PFSK-1 (cell line): ENCODE results near the gene TRAF1.

Experiments
- FOXP2 ChIP-seq: optimal IDR thresholded peaks from 2 replicates; pipeline ENCODE3; 2011; ENCODE audit warnings: borderline replicate concordance, control low read depth, inconsistent platforms; ENCODE audit not compliant: insufficient read depth; ENCODE audit errors: extremely low read length, extremely low read depth
- POLR2AphosphoS5 ChIP-seq: IDR thresholded peaks from 2 replicates; pipeline ENCODE4 v1.6.1; 2012; ENCODE audit warnings: low read depth, mild to moderate bottlenecking, control low read depth, low read length, moderate library complexity
- REST ChIP-seq, 2 experiments: IDR thresholded peaks; 2 replicates each; pipeline versions ENCODE4 v1.6.1 to v1.8.0; 2011 to 2012; ENCODE audit warnings: low read depth in 2 of 2, low read length in 2 of 2, control low read depth in 1 of 2, inconsistent platforms in 1 of 2, mild to moderate bottlenecking in 1 of 2, moderate library complexity in 1 of 2; ENCODE audit not compliant: insufficient read depth in 1 of 2
- SIN3A ChIP-seq: IDR thresholded peaks from 2 replicates; pipeline ENCODE4 v1.6.1; 2012; ENCODE audit warnings: mild to moderate bottlenecking, low read length, moderate library complexity, borderline replicate concordance; ENCODE audit not compliant: insufficient read depth
- TAF1 ChIP-seq: IDR thresholded peaks from 2 replicates; pipeline ENCODE4 v1.6.1; 2012; ENCODE audit warnings: low read length, control low read depth, borderline replicate concordance; ENCODE audit not compliant: insufficient read depth

The TRAF1 gene

DNA sequence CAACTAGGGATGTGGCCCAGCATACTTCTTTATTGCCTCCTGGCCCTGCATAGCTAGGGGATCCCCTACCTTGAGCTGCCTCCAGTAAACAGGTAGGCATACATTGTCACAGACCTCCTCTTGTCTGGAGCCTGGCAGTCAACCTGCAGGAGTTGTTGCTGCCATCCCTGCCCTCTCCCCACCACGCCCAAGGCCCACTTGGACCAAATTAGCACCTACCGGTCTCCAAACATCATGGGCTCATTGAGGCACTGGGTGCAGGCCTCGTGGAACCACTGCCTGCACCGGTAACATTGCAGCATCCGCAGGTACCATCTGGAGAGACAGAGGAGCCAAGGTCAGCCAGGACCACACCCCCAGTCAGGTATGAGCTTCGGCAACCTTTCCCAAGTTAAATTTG lies 59.9 kb downstream of the TRAF1 start:
- TF ChIP-seq REST (IDR thresholded peaks at IDR 0.05; ENCODE audit: insufficient read depth in 1 of 2, low read depth in 2 of 2, low read length in 2 of 2) (no peak), FOXP2 (no peak), TAF1 (no peak), SIN3A (no peak), POLR2AphosphoS5 (no peak)

DNA sequence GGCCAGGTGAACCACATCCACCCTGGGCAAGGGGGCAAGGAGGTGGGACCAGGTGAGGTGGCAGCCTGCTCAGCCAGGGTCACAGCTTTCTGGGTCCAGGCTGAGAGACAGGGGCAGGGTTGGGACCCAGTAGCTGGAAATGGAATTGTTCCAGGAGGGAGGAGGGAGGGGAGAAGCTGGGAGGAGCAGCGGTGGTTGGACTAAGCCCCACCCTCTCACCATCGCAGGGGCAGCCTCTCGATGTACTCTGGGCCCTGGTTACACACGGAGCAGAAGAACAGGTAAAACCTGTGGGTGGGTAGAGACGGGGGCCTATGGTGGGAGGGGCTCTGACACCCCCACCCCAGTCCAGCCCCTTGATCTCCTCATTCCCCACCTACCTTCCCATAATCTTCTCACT lies 60.8 kb downstream of the TRAF1 start:
- TF ChIP-seq REST (IDR thresholded peaks at IDR 0.05; ENCODE audit: insufficient read depth in 1 of 2, low read depth in 2 of 2, low read length in 2 of 2) = no peak
- TF ChIP-seq FOXP2 = no peak
- TF ChIP-seq TAF1 = no peak
- no peak for TF ChIP-seq SIN3A
- TF ChIP-seq POLR2AphosphoS5 = no peak

DNA sequence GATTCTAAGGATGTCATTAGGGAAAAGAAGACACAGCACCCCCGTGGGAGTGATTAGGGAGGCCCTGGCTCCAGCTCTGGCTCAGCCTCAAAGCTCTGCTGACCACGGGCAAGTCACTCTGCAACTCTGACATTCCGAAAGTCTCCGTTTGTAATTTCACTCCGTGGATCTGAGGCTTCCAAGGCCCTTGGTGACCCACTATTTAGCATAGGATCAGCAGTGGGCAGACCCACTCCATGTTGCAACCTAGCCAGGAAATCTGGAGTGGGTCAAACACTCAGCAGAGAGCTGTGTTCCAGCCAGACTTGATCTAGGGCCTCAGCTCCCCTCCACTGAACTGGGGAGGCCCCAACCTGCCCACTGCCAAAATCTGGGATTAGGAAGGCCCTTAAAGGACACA lies 61.4 kb downstream of the TRAF1 start:
- TF ChIP-seq SIN3A = no peak
- TF ChIP-seq TAF1 = no peak
- no peak for TF ChIP-seq REST (IDR thresholded peaks at IDR 0.05; ENCODE audit: insufficient read depth in 1 of 2, low read depth in 2 of 2, low read length in 2 of 2)
- TF ChIP-seq POLR2AphosphoS5 = no peak
- TF ChIP-seq FOXP2 = no peak

DNA sequence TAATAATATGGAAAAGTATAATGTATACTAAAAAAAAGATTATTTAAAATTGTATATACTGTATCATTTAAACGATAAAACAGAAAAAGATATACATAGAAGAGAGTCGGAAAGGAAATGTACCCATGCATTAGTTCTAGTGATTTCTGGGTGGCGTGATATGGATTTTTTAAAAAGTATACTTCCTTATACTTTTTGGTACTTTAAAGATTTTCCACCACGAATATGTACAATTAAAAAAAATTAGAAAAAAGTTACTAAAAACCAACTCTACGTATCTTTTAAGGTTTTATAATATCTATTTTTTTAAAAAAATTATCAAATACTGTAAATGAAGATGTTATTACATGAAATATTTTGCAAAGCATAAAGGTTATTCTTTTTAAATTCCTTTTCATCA lies 61.9 kb downstream of the TRAF1 start:
- TF ChIP-seq TAF1 (no peak), SIN3A (no peak), POLR2AphosphoS5 (no peak), REST (IDR thresholded peaks at IDR 0.05; ENCODE audit: insufficient read depth in 1 of 2, low read depth in 2 of 2, low read length in 2 of 2) (no peak), FOXP2 (no peak)

GRCh38 chr9:120863833-120864232 lies 62.8 kb downstream of the TRAF1 start:
- TF ChIP-seq TAF1 = no peak
- no peak for TF ChIP-seq REST (IDR thresholded peaks at IDR 0.05; ENCODE audit: insufficient read depth in 1 of 2, low read depth in 2 of 2, low read length in 2 of 2)
- TF ChIP-seq FOXP2 = no peak
- no peak for TF ChIP-seq SIN3A
- TF ChIP-seq POLR2AphosphoS5 = no peak
